Liver (tissue), 9 donors: Measurements from ENCODE around the gene HS6ST3. TPM values are rescaled to one million over a fixed set of nuclear protein-coding genes. Genes with fewer than 3 reads are reported as not detected.

Source experiments
- DNase-seq: peaks from one replicate; pipeline ENCODE4 v3.0.0-alpha.2; 2017; ENCODE audit warnings: low spot score
- H3K27ac ChIP-seq, 2 donors: one replicate each; pipeline ENCODE4 v1.7.0; 2013; ENCODE audit warnings: inconsistent platforms in 2 of 2, low read length in 2 of 2, control low read depth in 1 of 2, low read depth in 1 of 2, mild to moderate bottlenecking in 1 of 2
- H3K27me3 ChIP-seq, 4 donors: one replicate each; pipeline versions ENCODE4 v1.6.1 to v1.7.0; 2013; ENCODE audit warnings: low read length in 3 of 4, inconsistent platforms in 1 of 4, mild to moderate bottlenecking in 1 of 4, moderate library complexity in 1 of 4; ENCODE audit not compliant: control insufficient read depth in 4 of 4, insufficient read depth in 4 of 4
- H3K36me3 ChIP-seq, 4 donors: one replicate each; pipeline versions ENCODE4 v1.6.1 to v1.7.0; 2013; ENCODE audit warnings: low read length in 3 of 4, mild to moderate bottlenecking in 3 of 4, low read depth in 1 of 4, moderate library complexity in 1 of 4; ENCODE audit not compliant: control insufficient read depth in 4 of 4, insufficient read depth in 3 of 4
- H3K4me1 ChIP-seq, 4 donors: one replicate each; pipeline versions ENCODE4 v1.6.1 to v1.7.0; 2013; ENCODE audit warnings: low read length in 3 of 4, mild to moderate bottlenecking in 3 of 4, moderate library complexity in 1 of 4; ENCODE audit not compliant: control insufficient read depth in 4 of 4, insufficient read depth in 4 of 4
- H3K4me3 ChIP-seq, 3 donors: one replicate each; pipeline versions ENCODE4 v1.6.1 to v1.7.0; 2013; ENCODE audit warnings: low read length in 3 of 3, control low read depth in 1 of 3, low read depth in 1 of 3, mild to moderate bottlenecking in 1 of 3
- H3K9ac ChIP-seq, 2 donors: one replicate each; pipeline ENCODE4 v1.7.0; 2013; ENCODE audit warnings: low read length in 2 of 2, mild to moderate bottlenecking in 2 of 2, moderate library complexity in 2 of 2, control low read depth in 1 of 2, low read depth in 1 of 2
- H3K9me3 ChIP-seq, 4 donors: one replicate each; pipeline versions ENCODE4 v1.6.1 to v1.7.0; 2013; ENCODE audit warnings: low read length in 3 of 4; ENCODE audit not compliant: control insufficient read depth in 4 of 4
- ATF3 ChIP-seq: IDR thresholded peaks from 2 replicates; pipeline ENCODE4 v1.6.1; 2016; ENCODE audit warnings: antibody characterized with exemption
- EGR1 ChIP-seq, 2 donors: IDR thresholded peaks; 2 replicates each; pipeline ENCODE4 v1.6.1; 2016 to 2018; ENCODE audit warnings: antibody characterized with exemption in 2 of 2, low read depth in 2 of 2
- FOXA1 ChIP-seq: IDR thresholded peaks from 2 replicates; pipeline ENCODE4 v1.6.1; 2016; ENCODE audit warnings: antibody characterized with exemption
- FOXA2 ChIP-seq: IDR thresholded peaks from 2 replicates; pipeline ENCODE4 v1.6.1; 2016; ENCODE audit warnings: antibody characterized with exemption
- GABPA ChIP-seq, 2 donors: IDR thresholded peaks in 1 of 2; conservative IDR thresholded peaks in 1 of 2; 2 replicates each; pipeline ENCODE4 v1.6.1; 2016; ENCODE audit warnings: antibody characterized with exemption in 2 of 2, mild to moderate bottlenecking in 1 of 2, moderate library complexity in 1 of 2
- HNF4A ChIP-seq, 2 donors: conservative IDR thresholded peaks; 2 replicates each; pipeline ENCODE4 v1.6.1; 2016; ENCODE audit warnings: antibody characterized with exemption in 2 of 2, mild to moderate bottlenecking in 2 of 2
- HNF4G ChIP-seq: IDR thresholded peaks from 2 replicates; pipeline ENCODE4 v1.6.1; 2016; ENCODE audit warnings: antibody characterized with exemption
- JUND ChIP-seq, 2 donors: IDR thresholded peaks; 2 replicates each; pipeline ENCODE4 v1.6.1; 2016; ENCODE audit warnings: antibody characterized with exemption in 2 of 2
- MAX ChIP-seq: IDR thresholded peaks from 2 replicates; pipeline ENCODE4 v1.6.1; 2016; ENCODE audit warnings: antibody characterized with exemption
- NR2F2 ChIP-seq: IDR thresholded peaks from 2 replicates; pipeline ENCODE4 v1.6.1; 2016; ENCODE audit warnings: antibody characterized with exemption
- RAD21 ChIP-seq, 2 donors: IDR thresholded peaks; 2 replicates each; pipeline ENCODE4 v1.6.1; 2016; ENCODE audit warnings: antibody characterized with exemption in 2 of 2, mild to moderate bottlenecking in 2 of 2
- REST ChIP-seq: IDR thresholded peaks from 2 replicates; pipeline ENCODE4 v1.6.1; 2016; ENCODE audit warnings: antibody characterized with exemption, mild to moderate bottlenecking
- RXRA ChIP-seq, 2 donors: IDR thresholded peaks; 2 replicates each; pipeline ENCODE4 v1.6.1; 2017 to 2018; ENCODE audit warnings: antibody characterized with exemption in 2 of 2, mild to moderate bottlenecking in 1 of 2
- SP1 ChIP-seq: IDR thresholded peaks from 2 replicates; pipeline ENCODE4 v1.6.1; 2018; ENCODE audit warnings: antibody characterized with exemption, mild to moderate bottlenecking
- TAF1 ChIP-seq: conservative IDR thresholded peaks from 2 replicates; pipeline ENCODE4 v1.6.1; 2016; ENCODE audit warnings: antibody characterized with exemption, mild to moderate bottlenecking
- YY1 ChIP-seq: IDR thresholded peaks from 2 replicates; pipeline ENCODE4 v1.6.1; 2016; ENCODE audit warnings: antibody characterized with exemption, mild to moderate bottlenecking
- ZBTB33 ChIP-seq: IDR thresholded peaks from 2 replicates; pipeline ENCODE4 v1.6.1; 2016; ENCODE audit warnings: antibody characterized with exemption
- WGBS: extraction: QIAGEN DNeasy Blood & Tissue Kit; methylation state at CpG from one replicate; pipeline ENCODE4 v1.1.7; 2013; 5-methylcytosine and 5-hydroxymethylcytosine counted together
- polyA plus RNA-seq, 2 donors: library from polyadenylated mRNA; stranded (reverse) in 1 of 2; unstranded in 1 of 2; fragments of 200-250 nt in 1 of 2; fragments of >200 nt in 1 of 2; fragmentation: Nextera tagmentation in 1 of 2; extraction: Ambion mirVana in 1 of 2; gene quantifications; one replicate each; pipeline versions ENCODE4 v1.2.1 to v1.2.3, GENCODE V29; 2013 to 2015
- total RNA-seq, 2 donors: library from RNA; depleted of rRNA; stranded (reverse); fragments of >200 nt; gene quantifications; one replicate each; pipeline ENCODE4 v1.2.3, GENCODE V29; 2014
- donor health status: healthy.
- donor health status: healthy.
- donor health status: healthy.
- donor health status: healthy.
- donor health status: healthy.

Gene HS6ST3
- total and polyA plus RNA-seq, 4 donors, result under 0.01 TPM; not detected in 3

GRCh38 chr13:96632536-96633320, 542.8 kb downstream of the HS6ST3 start:
- no peak overlapping the region for H3K4me3 ChIP-seq
- no peak overlapping the region for H3K9ac ChIP-seq
- H3K27ac ChIP-seq, result no peak overlapping the region
- H3K9me3 ChIP-seq, result no peaks in the 10 kb centered on the region
- H3K36me3 ChIP-seq, result no peaks in the 10 kb centered on the region
- no peak for DNase-seq
- 94% methylated on average over 11 of the region's 11 CpGs for WGBS
- no peak for TF ChIP-seq GABPA (IDR thresholded peaks at IDR 0.05 in 1 of 2, conservative IDR thresholded peaks at IDR 0.05 in 1 of 2)
- no peak for TF ChIP-seq EGR1 (IDR thresholded peaks at IDR 0.05; ENCODE audit: low read depth in 2 of 2)
- no peak for TF ChIP-seq RXRA (IDR thresholded peaks at IDR 0.05)
- TF ChIP-seq NR2F2, result no peak
- TF ChIP-seq SP1, result no peak
- TF ChIP-seq FOXA2, result no peak
- no peak for TF ChIP-seq TAF1
- TF ChIP-seq MAX, result no peak
- TF ChIP-seq REST, result no peak
- no peak for TF ChIP-seq RAD21 (IDR thresholded peaks at IDR 0.05)
- TF ChIP-seq HNF4G, result no peak
- no peak for TF ChIP-seq JUND (IDR thresholded peaks at IDR 0.05)
- no peak for TF ChIP-seq YY1
- no peak for TF ChIP-seq ZBTB33
- TF ChIP-seq FOXA1, result no peak
- H3K4me1 ChIP-seq, result peaks cover 1 to 20% (median 14%) of the 10 kb centered on the region in 4 donors
- no peaks in the 10 kb centered on the region for H3K27me3 ChIP-seq

- 50% methylated on average over 4 of the region's 4 CpGs for WGBS
- DNase-seq, result no peak
These were observed 546.2 kb downstream of the HS6ST3 start for GRCh38 chr13:96636001-96636709.

More at GRCh38 chr13:96636001-96636709, 546.2 kb downstream of the HS6ST3 start:
- Histone ChIP-seq H3K27me3 (no peaks in the 10 kb centered on the region), H3K9ac (peak overlapping the region in 1 of 2 donors; percentile 33), H3K4me1 (peaks cover 1 to 20% (median 14%) of the 10 kb centered on the region in 4 donors), H3K27ac (peak overlapping the region; percentile 37 to 75), H3K36me3 (no peaks in the 10 kb centered on the region), H3K4me3 (no peak overlapping the region), H3K9me3 (peaks cover 0 to 8% (median 1%) of the 10 kb centered on the region in 4 donors)
- TF ChIP-seq RXRA (IDR thresholded peaks at IDR 0.05) (peak in 1 of 2 donors; percentile 35), NR2F2 (no peak), MAX (peak; percentile 31), REST (no peak), FOXA2 (peak; percentile 7), FOXA1 (peak; percentile 33), JUND (IDR thresholded peaks at IDR 0.05) (peak; percentile 75 to 94), YY1 (peak; percentile 49), ZBTB33 (no peak), HNF4A (conservative IDR thresholded peaks at IDR 0.05) (peak; percentile 35 to 70), ATF3 (peak; percentile 73)
